CD4-positive, CD25-positive, alpha-beta regulatory T cell (primary cell): ENCODE measurements around the gene ULK4. TPM values are rescaled to one million over a fixed set of nuclear protein-coding genes. Genes with fewer than 3 reads are reported as not detected.
A peak's percentile ranks its signal among the peaks of the same experiment; 100 is the strongest.

Experiments
- ATAC-seq, 2 donors: fragments of 150-1000 bp; cut with Tn5 transposase; one replicate each; pipeline ENCODE4 v1.10.0; 2021; ENCODE audit warnings: low read depth in 2 of 2, moderate number of reproducible peaks in 2 of 2, moderate library complexity in 1 of 2
- DNase-seq, 3 donors: peaks; one replicate each; pipeline versions ENCODE4 v3.0.0 to v3.0.0-alpha.2; 2012 to 2022; ENCODE audit warnings: mixed read lengths in 1 of 3
- H3K27ac ChIP-seq: one replicate; pipeline ENCODE4 v1.7.0; 2013; ENCODE audit warnings: mild to moderate bottlenecking, low read length; ENCODE audit not compliant: insufficient read depth, poor library complexity, severe bottlenecking
- H3K27me3 ChIP-seq: one replicate; pipeline ENCODE4 v1.7.0; 2013; ENCODE audit warnings: low read length; ENCODE audit not compliant: control insufficient read depth, insufficient read depth
- H3K36me3 ChIP-seq: one replicate; pipeline ENCODE4 v1.7.0; 2013; ENCODE audit warnings: mild to moderate bottlenecking, low read length, moderate library complexity; ENCODE audit not compliant: control insufficient read depth, insufficient read depth
- H3K4me1 ChIP-seq: 2 replicates; pipeline ENCODE4 v1.7.0; 2013; ENCODE audit warnings: mild to moderate bottlenecking, low read length; ENCODE audit not compliant: insufficient read depth, control insufficient read depth, poor library complexity, severe bottlenecking
- H3K4me3 ChIP-seq: one replicate; pipeline ENCODE4 v1.7.0; 2013; ENCODE audit warnings: low read depth, mild to moderate bottlenecking, low read length, moderate library complexity
- H3K9me3 ChIP-seq, 2 experiments: 1 replicate in 1 of 2; 2 replicates in 1 of 2; pipeline ENCODE4 v1.7.0; 2013; ENCODE audit warnings: low read length in 2 of 2, mild to moderate bottlenecking in 1 of 2, moderate library complexity in 1 of 2; ENCODE audit not compliant: control insufficient read depth in 2 of 2
- H3K27ac Mint-ChIP-seq, 3 donors: one replicate each; pipeline ENCODE4 v1.8.0; 2020 to 2022; ENCODE audit warnings: mild to moderate bottlenecking in 3 of 3, mixed read lengths in 3 of 3, moderate library complexity in 2 of 3
- H3K27me3 Mint-ChIP-seq: one replicate; pipeline ENCODE4 v1.8.0; 2022; ENCODE audit warnings: mild to moderate bottlenecking, mixed read lengths
- H3K36me3 Mint-ChIP-seq: one replicate; pipeline ENCODE4 v1.8.0; 2020; ENCODE audit warnings: mixed read lengths
- H3K4me1 Mint-ChIP-seq, 4 donors: one replicate each; pipeline ENCODE4 v1.8.0; 2020 to 2022; ENCODE audit warnings: mixed read lengths in 4 of 4, mild to moderate bottlenecking in 1 of 4
- H3K4me3 Mint-ChIP-seq, 4 donors: one replicate each; pipeline ENCODE4 v1.8.0; 2020 to 2022; ENCODE audit warnings: mild to moderate bottlenecking in 4 of 4, mixed read lengths in 4 of 4, moderate library complexity in 3 of 4
- H3K9me3 Mint-ChIP-seq, 7 donors: one replicate each; pipeline ENCODE4 v1.8.0; 2020 to 2022; ENCODE audit warnings: mixed read lengths in 7 of 7, mild to moderate bottlenecking in 3 of 7, moderate library complexity in 2 of 7
- polyA plus RNA-seq, 4 donors: library from polyadenylated mRNA; unstranded; fragments of 300-500 nt; fragmentation: Illumina TruSeq; gene quantifications; one replicate each; pipeline ENCODE4 v1.2.3, GENCODE V29; 2021
- total RNA-seq: library from RNA; stranded (reverse); gene quantifications from one replicate; pipeline ENCODE4 v1.2.3, GENCODE V29; 2022

Gene ULK4
- total and polyA plus RNA-seq, 5 donors from 2014 or later = 9.3 to 27.2 (median 11.1) TPM

DNA sequence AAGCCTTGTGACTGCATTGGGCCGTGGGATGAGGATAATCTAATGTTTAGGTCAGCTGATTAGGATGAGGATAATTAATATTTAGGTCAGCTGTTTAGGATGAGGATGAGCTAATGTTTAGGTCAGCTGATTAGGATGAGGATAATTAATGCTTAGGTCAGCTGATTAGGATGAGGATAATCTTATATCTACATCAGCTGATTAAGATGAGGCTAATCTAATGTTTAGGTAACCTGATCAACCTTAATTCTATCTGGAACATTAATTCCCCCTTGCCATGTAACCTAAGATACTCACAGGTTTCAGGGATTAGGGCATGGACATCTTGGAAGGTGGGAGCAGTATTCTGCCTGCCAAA, 362.8 kb downstream of the ULK4 start:
- Mint-ChIP-seq H3K36me3 (peaks cover 11% of the 10 kb centered on the region), H3K27me3 (no peaks in the 10 kb centered on the region), H3K27ac (no peak overlapping the region), H3K4me1 (peaks cover 0 to 3% (median 0%) of the 10 kb centered on the region in 4 donors), H3K4me3 (no peak overlapping the region), H3K9me3 (peaks cover 0 to 4% (median 0%) of the 10 kb centered on the region in 7 donors)
- H3K27ac ChIP-seq = no peak overlapping the region
- no peak overlapping the region for H3K4me3 ChIP-seq
- no peaks in the 10 kb centered on the region for H3K27me3 ChIP-seq
- DNase-seq = no peak
- ATAC-seq = no peak
- no peaks in the 10 kb centered on the region for H3K4me1 ChIP-seq
- no peaks in the 10 kb centered on the region for H3K36me3 ChIP-seq
- no peaks in the 10 kb centered on the region for H3K9me3 ChIP-seq

DNA sequence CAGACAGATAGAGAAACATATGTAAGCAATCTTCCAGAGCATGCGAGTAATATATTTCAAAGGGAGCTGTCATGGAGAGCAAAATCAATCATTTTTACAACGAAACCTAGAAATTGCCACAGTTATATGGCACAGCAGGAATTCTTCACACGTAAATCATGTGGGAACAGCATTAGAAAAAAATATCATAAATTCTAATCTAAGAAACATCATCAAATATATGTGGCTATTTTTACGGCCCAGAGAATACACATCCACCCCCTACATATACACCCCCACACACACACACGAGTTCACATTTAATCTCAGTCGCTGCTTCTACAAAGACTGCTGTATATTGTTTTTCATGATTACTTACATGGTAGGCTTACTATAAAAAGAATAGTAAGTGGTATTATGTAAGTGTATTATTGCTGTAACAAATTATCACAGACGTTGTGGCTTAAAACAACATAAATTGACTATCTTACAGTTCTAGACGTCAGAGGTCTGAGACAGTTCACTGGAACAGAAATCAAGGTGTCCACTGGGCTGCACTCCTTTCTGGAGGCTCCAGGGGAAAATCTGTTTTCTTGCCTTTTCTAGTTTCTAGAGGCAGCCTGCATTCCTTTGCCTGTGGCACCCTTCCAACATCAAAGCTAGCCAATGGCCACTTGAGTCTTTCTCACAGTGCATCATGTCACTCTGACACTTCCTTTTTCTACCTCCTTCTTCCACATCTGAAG, 363.3 kb downstream of the ULK4 start:
- Mint-ChIP-seq H3K4me1 (peaks cover 0 to 3% (median 0%) of the 10 kb centered on the region in 4 donors), H3K27ac (no peak overlapping the region), H3K9me3 (peaks cover 0 to 4% (median 0%) of the 10 kb centered on the region in 7 donors), H3K4me3 (no peak overlapping the region), H3K36me3 (peaks cover 11% of the 10 kb centered on the region), H3K27me3 (no peaks in the 10 kb centered on the region)
- no peaks in the 10 kb centered on the region for H3K4me1 ChIP-seq
- H3K4me3 ChIP-seq = no peak overlapping the region
- no peak for ATAC-seq
- no peaks in the 10 kb centered on the region for H3K9me3 ChIP-seq
- DNase-seq = no peak
- H3K27ac ChIP-seq = no peak overlapping the region
- no peaks in the 10 kb centered on the region for H3K36me3 ChIP-seq
- H3K27me3 ChIP-seq = no peaks in the 10 kb centered on the region

DNA sequence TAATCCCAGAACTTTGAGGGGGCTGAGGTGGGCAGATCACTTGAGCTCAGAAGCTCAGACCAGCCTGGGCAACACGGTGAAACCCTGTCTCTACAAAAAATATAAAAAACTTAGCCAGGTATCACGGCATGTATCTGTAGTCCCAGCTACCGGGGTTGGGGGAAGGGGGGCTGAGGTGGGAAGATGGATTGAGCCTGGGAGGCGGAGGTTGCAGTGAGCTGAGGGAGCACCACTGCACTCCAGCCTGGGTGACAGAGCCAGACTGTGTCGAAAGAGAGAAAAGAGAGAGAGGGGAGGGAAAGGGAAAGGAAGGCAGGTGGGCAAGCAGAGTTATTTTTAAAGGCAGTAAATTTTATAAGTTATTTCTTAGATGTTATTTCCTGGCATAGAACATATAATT, 368.1 kb downstream of the ULK4 start:
- peaks cover 0 to 4% (median 0%) of the 10 kb centered on the region in 7 donors for H3K9me3 Mint-ChIP-seq
- H3K4me3 Mint-ChIP-seq = no peak overlapping the region
- DNase-seq = no peak
- H3K36me3 ChIP-seq = no peaks in the 10 kb centered on the region
- no peaks in the 10 kb centered on the region for H3K9me3 ChIP-seq
- no peak overlapping the region for H3K27ac ChIP-seq
- H3K36me3 Mint-ChIP-seq = peaks cover 17% of the 10 kb centered on the region
- H3K27me3 ChIP-seq = no peaks in the 10 kb centered on the region
- H3K4me1 Mint-ChIP-seq = peaks cover 0 to 5% (median 0%) of the 10 kb centered on the region in 4 donors
- H3K27ac Mint-ChIP-seq = no peak overlapping the region
- H3K4me3 ChIP-seq = no peak overlapping the region
- H3K4me1 ChIP-seq = no peaks in the 10 kb centered on the region
- H3K27me3 Mint-ChIP-seq = no peaks in the 10 kb centered on the region
- no peak for ATAC-seq

DNA sequence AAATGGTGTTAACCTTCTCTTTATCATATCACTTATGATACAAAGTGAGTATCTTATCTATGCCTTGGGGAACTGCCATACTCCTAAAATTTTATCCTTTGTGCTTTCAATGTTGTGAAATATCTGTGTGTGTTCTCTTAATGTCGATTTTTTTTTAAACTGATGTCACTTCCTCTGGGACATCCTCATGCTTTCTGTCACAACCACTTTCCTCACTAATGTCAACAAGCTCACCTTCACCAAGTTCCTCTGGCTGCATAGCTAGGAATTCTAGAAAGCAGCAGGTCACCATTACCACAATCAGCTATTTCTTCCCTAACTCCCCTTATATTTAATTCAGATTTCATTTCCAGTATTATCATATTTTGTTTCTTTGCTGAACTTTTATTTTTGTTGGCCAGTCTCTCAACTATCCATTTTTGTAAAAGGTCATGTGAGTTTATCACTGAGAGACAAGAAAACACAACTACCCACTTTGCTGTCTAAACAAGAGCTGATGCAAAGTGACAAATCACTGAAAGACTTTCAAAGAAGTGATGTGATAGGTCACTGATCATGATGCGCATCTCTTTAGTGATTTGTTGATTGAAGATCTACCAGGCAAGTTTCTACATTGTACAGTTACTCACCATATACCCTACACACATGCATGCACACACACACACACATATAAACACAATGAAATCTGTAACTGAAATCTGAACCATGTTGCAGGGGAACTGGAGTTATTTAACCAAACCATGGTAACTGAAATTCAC, 369.0 kb downstream of the ULK4 start:
- Mint-ChIP-seq H3K9me3 (peaks cover 0 to 4% (median 0%) of the 10 kb centered on the region in 7 donors), H3K4me1 (peaks cover 0 to 5% (median 0%) of the 10 kb centered on the region in 4 donors), H3K4me3 (no peak overlapping the region), H3K36me3 (peaks cover 17% of the 10 kb centered on the region), H3K27me3 (no peaks in the 10 kb centered on the region), H3K27ac (peak overlapping the region in 1 of 3 donors; percentile 26)
- ATAC-seq = no peak
- Histone ChIP-seq H3K27me3 (no peaks in the 10 kb centered on the region), H3K36me3 (no peaks in the 10 kb centered on the region), H3K9me3 (no peaks in the 10 kb centered on the region), H3K4me1 (no peaks in the 10 kb centered on the region), H3K4me3 (no peak overlapping the region), H3K27ac (no peak overlapping the region)
- no peak for DNase-seq

DNA sequence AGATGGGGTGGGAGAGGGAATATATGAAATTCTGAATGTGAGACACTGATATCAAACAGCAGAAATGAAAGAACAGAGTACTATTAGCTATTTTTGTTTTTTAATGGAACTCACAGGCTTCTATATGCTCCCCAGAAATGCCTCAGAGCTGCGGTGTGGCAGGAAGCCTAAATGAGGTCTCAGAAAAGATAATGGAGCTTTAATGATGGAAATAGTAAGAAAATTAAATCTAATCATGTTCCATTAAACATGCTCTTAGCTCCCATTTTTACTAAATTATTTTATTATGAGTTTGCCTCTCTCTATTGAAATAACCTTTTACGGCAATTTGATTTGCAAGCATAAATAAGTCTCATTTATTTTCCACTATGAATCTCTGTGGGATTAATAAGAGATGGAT, 378.9 kb downstream of the ULK4 start:
- DNase-seq = no peak
- Mint-ChIP-seq H3K27me3 (no peaks in the 10 kb centered on the region), H3K9me3 (peaks cover 0 to 3% (median 0%) of the 10 kb centered on the region in 7 donors), H3K36me3 (peaks cover 17% of the 10 kb centered on the region), H3K4me1 (peaks cover 7 to 9% (median 9%) of the 10 kb centered on the region in 4 donors), H3K4me3 (no peak overlapping the region), H3K27ac (no peak overlapping the region)
- Histone ChIP-seq H3K4me1 (no peaks in the 10 kb centered on the region), H3K36me3 (no peaks in the 10 kb centered on the region), H3K9me3 (no peaks in the 10 kb centered on the region), H3K27ac (no peak overlapping the region), H3K27me3 (no peaks in the 10 kb centered on the region), H3K4me3 (no peak overlapping the region)
- no peak for ATAC-seq

DNA sequence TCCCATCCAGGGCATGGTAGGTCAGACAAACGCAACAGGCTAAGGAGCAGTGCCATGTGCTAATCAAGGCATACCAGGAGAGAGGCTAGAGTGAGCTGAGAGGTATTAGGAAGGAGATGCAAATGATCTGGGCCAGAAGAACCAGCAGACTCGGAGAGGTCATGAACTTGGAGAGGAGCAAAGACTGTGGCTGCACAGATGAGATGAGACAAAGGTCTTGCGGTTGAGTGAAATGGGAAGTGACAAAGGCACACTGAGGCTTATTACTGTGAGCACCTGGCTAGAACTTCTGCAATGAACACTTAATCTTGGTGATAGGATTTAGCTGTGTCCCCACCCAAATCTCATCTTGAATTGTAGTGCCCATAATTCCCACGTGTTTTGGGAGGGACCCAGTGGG, 380.2 kb downstream of the ULK4 start:
- peaks cover 20% of the 10 kb centered on the region for H3K36me3 Mint-ChIP-seq
- Histone ChIP-seq H3K9me3 (no peaks in the 10 kb centered on the region), H3K4me3 (no peak overlapping the region), H3K27ac (no peak overlapping the region), H3K4me1 (no peaks in the 10 kb centered on the region), H3K36me3 (no peaks in the 10 kb centered on the region), H3K27me3 (no peaks in the 10 kb centered on the region)
- H3K9me3 Mint-ChIP-seq = peaks cover 0 to 3% (median 0%) of the 10 kb centered on the region in 7 donors
- no peak for ATAC-seq
- no peaks in the 10 kb centered on the region for H3K27me3 Mint-ChIP-seq
- DNase-seq = no peak
- no peak overlapping the region for H3K4me3 Mint-ChIP-seq
- no peak overlapping the region for H3K27ac Mint-ChIP-seq
- peaks cover 6 to 9% (median 6%) of the 10 kb centered on the region in 4 donors for H3K4me1 Mint-ChIP-seq

DNA sequence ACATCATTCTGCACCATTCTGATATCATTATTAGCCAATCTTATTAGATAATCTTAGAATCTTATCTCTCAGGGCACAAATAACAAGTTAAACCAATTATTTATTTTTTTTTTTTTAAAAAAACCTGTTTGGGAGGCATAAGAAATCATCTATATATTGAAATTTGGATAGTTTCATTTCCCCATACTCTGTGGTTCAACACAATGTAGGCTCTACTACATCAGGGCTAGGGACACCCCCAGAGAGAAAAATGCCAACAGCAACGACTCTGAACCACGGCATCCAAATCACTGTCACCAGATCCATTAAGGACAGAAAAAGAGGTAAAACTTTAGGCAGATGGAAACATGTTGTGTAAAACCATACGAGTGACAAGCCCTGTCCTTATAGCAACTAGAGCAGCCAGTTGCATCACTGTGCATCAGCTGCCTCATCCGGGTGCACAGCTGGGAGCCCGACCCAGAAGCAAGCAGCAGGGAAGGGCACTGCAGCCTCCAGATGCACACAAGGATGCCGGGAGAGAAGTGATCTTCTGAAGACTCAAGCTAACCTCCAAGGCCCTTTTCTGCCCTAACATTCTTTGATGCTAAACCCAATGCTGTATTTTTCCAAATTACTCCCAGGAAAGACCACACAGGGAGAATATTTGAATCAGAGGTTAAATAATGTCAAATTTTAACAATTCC, 381.5 kb downstream of the ULK4 start:
- Mint-ChIP-seq H3K27me3 (no peaks in the 10 kb centered on the region), H3K27ac (no peak overlapping the region), H3K4me1 (peaks cover 0 to 5% (median 0%) of the 10 kb centered on the region in 4 donors), H3K36me3 (peaks cover 20% of the 10 kb centered on the region), H3K9me3 (peaks cover 0 to 3% (median 0%) of the 10 kb centered on the region in 7 donors), H3K4me3 (no peak overlapping the region)
- no peaks in the 10 kb centered on the region for H3K36me3 ChIP-seq
- no peak overlapping the region for H3K4me3 ChIP-seq
- no peaks in the 10 kb centered on the region for H3K4me1 ChIP-seq
- H3K27me3 ChIP-seq = no peaks in the 10 kb centered on the region
- no peak for ATAC-seq
- no peak for DNase-seq
- no peak overlapping the region for H3K27ac ChIP-seq
- no peaks in the 10 kb centered on the region for H3K9me3 ChIP-seq
